Measurements from ENCODE around the gene COMMD7. TPM values are rescaled to one million over a fixed set of nuclear protein-coding genes. Genes with fewer than 3 reads are reported as not detected.
A peak's percentile ranks its signal among the peaks of the same experiment; 100 is the strongest.

Gene COMMD7
- total and polyA plus RNA-seq, 9 of the 15 experiments (the other 6 are each of a cell fraction or from before 2014, with no cell fraction given), result 11.9 to 69.1 (median 34.7) TPM

DNA sequence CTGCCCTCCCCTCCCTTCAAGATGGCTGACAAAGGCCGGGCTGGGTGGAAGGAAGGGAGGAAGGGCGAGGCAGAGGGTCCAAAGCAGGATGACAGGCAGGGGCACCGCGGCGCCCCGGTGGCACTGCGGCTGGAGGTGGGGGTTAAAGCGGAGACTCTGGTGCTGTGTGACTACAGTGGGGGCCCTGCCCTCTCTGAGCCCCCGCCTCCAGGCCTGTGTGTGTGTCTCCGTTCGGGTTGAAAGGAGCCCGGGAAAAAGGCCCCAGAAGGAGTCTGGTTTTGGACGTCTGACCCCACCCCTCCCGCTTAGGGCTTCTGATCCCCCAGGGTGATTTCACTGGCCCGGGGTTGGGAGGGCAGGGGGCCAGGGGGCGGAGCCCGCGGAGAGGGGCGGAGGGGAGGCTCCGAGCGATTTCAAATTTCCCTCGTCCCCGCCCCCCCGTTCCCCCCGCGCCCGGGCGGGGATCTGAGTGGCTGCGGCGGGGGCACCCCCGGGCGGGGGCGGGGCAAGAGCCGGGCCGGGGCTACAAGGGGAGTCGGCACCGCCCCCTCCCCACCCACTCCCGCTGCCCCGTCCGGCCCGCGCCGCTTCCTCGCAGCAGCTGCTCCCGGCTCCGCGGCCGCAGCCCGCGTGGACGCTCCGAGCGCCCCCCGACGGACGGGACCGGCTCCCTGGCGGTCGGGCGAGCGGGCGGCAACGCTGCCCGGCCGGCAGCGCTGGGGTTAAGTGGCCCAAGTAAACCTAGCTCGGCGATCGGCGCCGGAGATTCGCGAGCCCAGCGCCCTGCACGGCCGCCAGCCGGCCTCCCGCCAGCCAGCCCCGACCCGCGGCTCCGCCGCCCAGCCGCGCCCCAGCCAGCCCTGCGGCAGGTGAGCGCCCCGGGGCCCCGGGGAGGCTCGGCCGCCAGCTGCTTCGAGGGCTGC, 18.8 kb upstream of the COMMD7 start, which contains the start of gene DNMT3B (continued):
- TF ChIP-seq SAFB (IDR thresholded peaks at IDR 0.05; ENCODE audit: borderline replicate concordance, low read depth, low read length), result peak; percentile 79
- TF ChIP-seq, protein P1, sequence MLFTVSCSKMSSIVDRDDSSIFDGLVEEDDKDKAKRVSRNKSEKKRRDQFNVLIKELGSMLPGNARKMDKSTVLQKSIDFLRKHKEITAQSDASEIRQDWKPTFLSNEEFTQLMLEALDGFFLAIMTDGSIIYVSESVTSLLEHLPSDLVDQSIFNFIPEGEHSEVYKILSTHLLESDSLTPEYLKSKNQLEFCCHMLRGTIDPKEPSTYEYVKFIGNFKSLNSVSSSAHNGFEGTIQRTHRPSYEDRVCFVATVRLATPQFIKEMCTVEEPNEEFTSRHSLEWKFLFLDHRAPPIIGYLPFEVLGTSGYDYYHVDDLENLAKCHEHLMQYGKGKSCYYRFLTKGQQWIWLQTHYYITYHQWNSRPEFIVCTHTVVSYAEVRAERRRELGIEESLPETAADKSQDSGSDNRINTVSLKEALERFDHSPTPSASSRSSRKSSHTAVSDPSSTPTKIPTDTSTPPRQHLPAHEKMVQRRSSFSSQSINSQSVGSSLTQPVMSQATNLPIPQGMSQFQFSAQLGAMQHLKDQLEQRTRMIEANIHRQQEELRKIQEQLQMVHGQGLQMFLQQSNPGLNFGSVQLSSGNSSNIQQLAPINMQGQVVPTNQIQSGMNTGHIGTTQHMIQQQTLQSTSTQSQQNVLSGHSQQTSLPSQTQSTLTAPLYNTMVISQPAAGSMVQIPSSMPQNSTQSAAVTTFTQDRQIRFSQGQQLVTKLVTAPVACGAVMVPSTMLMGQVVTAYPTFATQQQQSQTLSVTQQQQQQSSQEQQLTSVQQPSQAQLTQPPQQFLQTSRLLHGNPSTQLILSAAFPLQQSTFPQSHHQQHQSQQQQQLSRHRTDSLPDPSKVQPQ (CRISPR knock-in tag; IDR thresholded peaks at IDR 0.05; ENCODE audit: borderline replicate concordance), result no peak
- TF ChIP-seq MAZ (CRISPR knock-in tag; conservative IDR thresholded peaks at IDR 0.05 in 1 of 2, IDR thresholded peaks at IDR 0.05 in 1 of 2), result peak; percentile 78 to 87
- no peak for TF ChIP-seq ETV5 (CRISPR knock-in tag; IDR thresholded peaks at IDR 0.05; ENCODE audit: low read depth)
- TF ChIP-seq, protein P2, sequence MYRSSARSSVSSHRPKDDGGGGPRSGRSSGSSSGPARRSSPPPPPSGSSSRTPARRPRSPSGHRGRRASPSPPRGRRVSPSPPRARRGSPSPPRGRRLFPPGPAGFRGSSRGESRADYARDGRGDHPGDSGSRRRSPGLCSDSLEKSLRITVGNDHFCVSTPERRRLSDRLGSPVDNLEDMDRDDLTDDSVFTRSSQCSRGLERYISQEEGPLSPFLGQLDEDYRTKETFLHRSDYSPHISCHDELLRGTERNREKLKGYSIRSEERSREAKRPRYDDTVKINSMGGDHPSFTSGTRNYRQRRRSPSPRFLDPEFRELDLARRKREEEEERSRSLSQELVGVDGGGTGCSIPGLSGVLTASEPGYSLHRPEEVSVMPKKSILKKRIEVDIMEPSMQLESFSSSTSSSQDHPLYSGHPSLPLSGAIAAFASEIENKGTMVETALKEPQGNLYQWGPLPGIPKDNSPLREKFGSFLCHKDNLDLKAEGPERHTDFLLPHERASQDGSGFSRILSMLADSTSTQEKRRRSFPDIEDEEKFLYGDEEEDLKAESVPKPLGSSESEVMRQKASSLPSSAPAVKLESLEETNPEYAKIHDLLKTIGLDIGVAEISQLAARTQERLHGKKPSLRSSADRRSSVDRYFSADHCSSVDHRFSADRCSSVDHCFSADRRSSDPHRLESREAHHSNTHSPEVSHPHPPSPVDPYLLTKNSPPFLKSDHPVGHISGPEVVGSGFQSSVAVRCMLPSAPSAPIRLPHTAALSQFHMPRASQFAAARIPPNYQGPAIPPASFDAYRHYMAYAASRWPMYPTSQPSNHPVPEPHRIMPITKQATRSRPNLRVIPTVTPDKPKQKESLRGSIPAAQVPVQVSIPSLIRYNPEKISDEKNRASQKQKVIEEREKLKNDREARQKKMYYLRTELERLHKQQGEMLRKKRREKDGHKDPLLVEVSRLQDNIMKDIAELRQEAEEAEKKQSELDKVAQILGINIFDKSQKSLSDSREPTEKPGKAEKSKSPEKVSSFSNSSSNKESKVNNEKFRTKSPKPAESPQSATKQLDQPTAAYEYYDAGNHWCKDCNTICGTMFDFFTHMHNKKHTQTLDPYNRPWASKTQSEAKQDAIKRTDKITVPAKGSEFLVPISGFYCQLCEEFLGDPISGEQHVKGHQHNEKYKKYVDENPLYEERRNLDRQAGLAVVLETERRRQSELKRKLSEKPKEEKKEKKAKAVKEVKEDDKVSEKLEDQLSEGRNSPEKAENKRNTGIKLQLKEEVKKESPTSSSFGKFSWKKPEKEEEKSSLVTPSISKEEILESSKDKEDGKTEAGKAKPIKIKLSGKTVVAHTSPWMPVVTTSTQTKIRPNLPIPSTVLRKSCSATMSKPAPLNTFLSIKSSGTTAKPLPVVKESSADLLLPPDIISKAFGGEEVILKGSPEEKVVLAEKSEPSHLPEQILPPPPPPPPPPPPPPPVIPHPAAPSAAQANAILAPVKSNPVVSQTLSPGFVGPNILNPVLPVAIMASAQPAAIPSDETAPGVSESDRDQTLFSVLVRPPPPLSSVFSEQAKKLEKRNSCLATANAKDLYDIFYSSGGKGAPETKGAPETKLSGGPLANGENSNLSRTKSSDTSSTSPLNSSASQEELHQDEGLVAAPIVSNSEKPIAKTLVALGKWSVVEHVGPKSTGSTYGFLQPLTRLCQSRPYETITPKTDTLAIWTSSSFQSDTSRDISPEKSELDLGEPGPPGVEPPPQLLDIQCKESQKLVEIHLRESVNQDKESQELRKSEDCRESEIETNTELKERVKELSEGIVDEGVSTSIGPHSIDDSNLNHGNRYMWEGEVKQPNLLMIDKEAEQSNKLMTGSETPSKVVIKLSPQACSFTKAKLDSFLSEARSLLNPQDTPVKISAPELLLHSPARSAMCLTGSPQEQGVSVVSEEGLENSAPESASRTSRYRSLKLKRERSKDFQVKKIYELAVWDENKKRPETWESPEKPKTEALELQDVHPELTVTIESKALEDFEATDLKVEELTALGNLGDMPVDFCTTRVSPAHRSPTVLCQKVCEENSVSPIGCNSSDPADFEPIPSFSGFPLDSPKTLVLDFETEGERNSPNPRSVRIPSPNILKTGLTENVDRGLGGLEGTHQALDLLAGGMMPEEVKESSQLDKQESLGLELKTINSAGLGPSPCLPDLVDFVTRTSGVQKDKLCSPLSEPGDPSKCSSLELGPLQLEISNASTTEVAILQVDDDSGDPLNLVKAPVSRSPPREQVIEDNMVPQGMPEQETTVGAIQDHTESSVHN (IDR thresholded peaks at IDR 0.05; ENCODE audit: borderline replicate concordance in 1 of 2, low read depth in 1 of 2), result no peak
- no peak for TF ChIP-seq MCM5 (IDR thresholded peaks at IDR 0.05; ENCODE audit: low read depth)
- TF ChIP-seq TAL1 (IDR thresholded peaks at IDR 0.05), result no peak
- no peak for TF ChIP-seq PRMT5 (CRISPR knock-in tag; IDR thresholded peaks at IDR 0.05)
- TF ChIP-seq ZNF431 (CRISPR knock-in tag; IDR thresholded peaks at IDR 0.05), result no peak
- TF ChIP-seq ZEB2 (IDR thresholded peaks at IDR 0.05), result no peak
- TF ChIP-seq HDAC2 (IDR thresholded peaks at IDR 0.05), result peak; percentile 84; the same call in 1 of the 2 replicates
- TF ChIP-seq SMAD3 (CRISPR knock-in tag; conservative IDR thresholded peaks at IDR 0.05), result no peak
- TF ChIP-seq MYC (IDR thresholded peaks at IDR 0.05; ENCODE audit: low read depth, low read length), result peak; percentile 87
- no peak for TF ChIP-seq MYC (CRISPR knock-in tag; IDR thresholded peaks at IDR 0.05; ENCODE audit: borderline replicate concordance, low read depth)
- TF ChIP-seq, protein P3, sequence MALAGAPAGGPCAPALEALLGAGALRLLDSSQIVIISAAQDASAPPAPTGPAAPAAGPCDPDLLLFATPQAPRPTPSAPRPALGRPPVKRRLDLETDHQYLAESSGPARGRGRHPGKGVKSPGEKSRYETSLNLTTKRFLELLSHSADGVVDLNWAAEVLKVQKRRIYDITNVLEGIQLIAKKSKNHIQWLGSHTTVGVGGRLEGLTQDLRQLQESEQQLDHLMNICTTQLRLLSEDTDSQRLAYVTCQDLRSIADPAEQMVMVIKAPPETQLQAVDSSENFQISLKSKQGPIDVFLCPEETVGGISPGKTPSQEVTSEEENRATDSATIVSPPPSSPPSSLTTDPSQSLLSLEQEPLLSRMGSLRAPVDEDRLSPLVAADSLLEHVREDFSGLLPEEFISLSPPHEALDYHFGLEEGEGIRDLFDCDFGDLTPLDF (CRISPR knock-in tag; IDR thresholded peaks at IDR 0.05), result no peak
